IMR-90 (cell line): ENCODE measurements around the gene LRRC4C. TPM values are rescaled to one million over a fixed set of nuclear protein-coding genes. Genes with fewer than 3 reads are reported as not detected.

Experiments used
- ATAC-seq: fragments of 200-7000 bp; cut with Tn5 transposase; 2 replicates; pipeline ENCODE4 v1.9.1; 2020; ENCODE audit warnings: low read depth, mild to moderate bottlenecking, moderate library complexity
- BruUV-seq: library from RNA; stranded (reverse); fragments of 400-500 nt; replicated peaks from 2 replicates; lab custom pipeline; 2021; lab: Mats Ljungman, UMichigan
- CTCF ChIA-PET: fragments of 300-600 bp; formaldehyde crosslinking; extraction: SDS; loops from one replicate; lab custom pipeline; 2021; ENCODE audit warnings: antibody characterized with exemption; lab: Yijun Ruan, JAX
- POLR2A ChIA-PET: fragments of 300-600 bp; sonication (Branson Sonifier 250); formaldehyde crosslinking; loops from one replicate; lab custom pipeline; 2022; ENCODE audit warnings: antibody characterized with exemption; ENCODE audit not compliant: unreplicated experiment; lab: Charles Lee
- DNase-seq: peaks from one replicate; pipeline ENCODE4 v3.0.0; 2013
- H2AFZ ChIP-seq: replicated peaks from 2 replicates; pipeline ENCODE3; 2013; ENCODE audit warnings: low read length, mild to moderate bottlenecking; ENCODE audit not compliant: poor library complexity
- H2AK5ac ChIP-seq: 2 replicates; pipeline ENCODE4 v1.6.1; 2013; ENCODE audit warnings: low read depth, low read length, inconsistent platforms
- H2AK9ac ChIP-seq: replicated peaks from 2 replicates; pipeline ENCODE3; 2013; ENCODE audit warnings: mild to moderate bottlenecking, low read depth, low read length, moderate library complexity; ENCODE audit not compliant: poor library complexity
- H2BK120ac ChIP-seq: 2 replicates; pipeline ENCODE4 v1.6.1; 2013; ENCODE audit warnings: low read depth, low read length, inconsistent platforms
- H2BK15ac ChIP-seq: 3 replicates; pipeline ENCODE4 v1.6.1; 2013; ENCODE audit warnings: low read depth, low read length, inconsistent platforms
- H2BK20ac ChIP-seq: 2 replicates; pipeline ENCODE4 v1.6.1; 2013; ENCODE audit warnings: low read depth, mild to moderate bottlenecking, inconsistent platforms, low read length, moderate library complexity
- H2BK5ac ChIP-seq: 2 replicates; pipeline ENCODE4 v1.6.1; 2013; ENCODE audit warnings: mild to moderate bottlenecking, low read depth, low read length, inconsistent platforms; ENCODE audit not compliant: poor library complexity, severe bottlenecking
- H3K14ac ChIP-seq: replicated peaks from 2 replicates; pipeline ENCODE4 v1.6.1; 2013; ENCODE audit warnings: low read depth, low read length, inconsistent platforms
- H3K18ac ChIP-seq: 2 replicates; pipeline ENCODE4 v1.6.1; 2013; ENCODE audit warnings: low read depth, low read length, control low read depth
- H3K23ac ChIP-seq: 2 replicates; pipeline ENCODE4 v1.6.1; 2013; ENCODE audit warnings: low read depth, low read length, inconsistent platforms
- H3K27ac ChIP-seq: 2 replicates; pipeline ENCODE4 v1.5.1; 2013; ENCODE audit warnings: mild to moderate bottlenecking, control low read depth, low read length; ENCODE audit not compliant: insufficient read depth
- H3K27me3 ChIP-seq: 2 replicates; pipeline ENCODE4 v1.6.1; 2013; ENCODE audit warnings: low read length; ENCODE audit not compliant: control insufficient read depth, insufficient read depth
- H3K36me3 ChIP-seq: 2 replicates; pipeline ENCODE4 v1.6.1; 2013; ENCODE audit warnings: low read length, mixed read lengths; ENCODE audit not compliant: control insufficient read depth, insufficient read depth
- H3K4ac ChIP-seq: 2 replicates; pipeline ENCODE4 v1.6.1; 2013; ENCODE audit warnings: low read depth, low read length, inconsistent platforms
- H3K4me1 ChIP-seq: 2 replicates; pipeline ENCODE4 v1.6.1; 2013; ENCODE audit warnings: low read length, mixed read lengths; ENCODE audit not compliant: control insufficient read depth, insufficient read depth
- H3K4me2 ChIP-seq: 2 replicates; pipeline ENCODE4 v1.6.1; 2013; ENCODE audit warnings: low read depth, mild to moderate bottlenecking, control low read depth, low read length, moderate library complexity
- H3K4me3 ChIP-seq: 2 replicates; pipeline ENCODE4 v1.5.1; 2013; ENCODE audit warnings: low read depth, mild to moderate bottlenecking, control low read depth, low read length, moderate library complexity; ENCODE audit not compliant: insufficient read depth
- H3K56ac ChIP-seq: 2 replicates; pipeline ENCODE4 v1.6.1; 2013; ENCODE audit warnings: low read length, inconsistent platforms; ENCODE audit not compliant: insufficient read depth; ENCODE audit errors: extremely low read depth
- H3K79me1 ChIP-seq, 2 experiments: 2 replicates each; pipeline ENCODE4 v1.6.1; 2013; ENCODE audit warnings: low read length in 2 of 2, inconsistent platforms in 1 of 2, low read depth in 1 of 2
- H3K9ac ChIP-seq: 2 replicates; pipeline ENCODE4 v1.6.1; 2013; ENCODE audit warnings: low read depth, low read length, control low read depth
- H3K9me1 ChIP-seq: 2 replicates; pipeline ENCODE4 v1.6.1; 2013; ENCODE audit warnings: low read length, inconsistent platforms; ENCODE audit not compliant: insufficient read depth
- H3K9me3 ChIP-seq: 2 replicates; pipeline ENCODE4 v1.6.1; 2013; ENCODE audit warnings: low read length; ENCODE audit not compliant: control insufficient read depth, insufficient read depth
- H4K20me1 ChIP-seq: 2 replicates; pipeline ENCODE4 v1.6.1; 2013; ENCODE audit warnings: low read length, inconsistent platforms; ENCODE audit not compliant: insufficient read depth
- H4K5ac ChIP-seq: 2 replicates; pipeline ENCODE4 v1.6.1; 2013; ENCODE audit warnings: mild to moderate bottlenecking, low read depth, low read length, control low read depth
- H4K8ac ChIP-seq, 2 experiments: 2 replicates each; pipeline ENCODE4 v1.6.1; 2013; ENCODE audit warnings: low read depth in 2 of 2, low read length in 2 of 2, control low read depth in 1 of 2, inconsistent platforms in 1 of 2
- H4K91ac ChIP-seq: 2 replicates; pipeline ENCODE4 v1.6.1; 2013; ENCODE audit warnings: low read depth, low read length, inconsistent platforms; ENCODE audit not compliant: insufficient read depth
- POLR2A ChIP-seq: IDR thresholded peaks from 2 replicates; pipeline ENCODE4 v1.6.1; 2012; ENCODE audit warnings: mild to moderate bottlenecking, low read depth, low read length
- WGBS, 2 experiments: methylation state at CpG; one replicate each; pipeline versions ENCODE4 v1.1.5 to v1.1.7; 2013; ENCODE audit warnings: missing lambda C conversion rate in 2 of 2; ENCODE audit not compliant: insufficient read length in 1 of 2; ENCODE audit errors: extremely low coverage in 2 of 2; 5-methylcytosine and 5-hydroxymethylcytosine counted together
- dilution Hi-C: fragments of 300-500 bp; cut with HindIII; formaldehyde crosslinking; loops from one replicate; pipeline ENCODE4 v1.14.3; 2018; ENCODE audit warnings: low sequenced_read_pairs; ENCODE audit not compliant: unreplicated experiment
- in situ Hi-C: fragments of 300-500 bp; cut with MboI; formaldehyde crosslinking; loops from 3 replicates; pipeline ENCODE4 v1.14.3; 2019; ENCODE audit warnings: low sequenced_read_pairs, inconsistent platforms, mixed read lengths
- intact Hi-C: fragments of 100-400 bp; cut with micrococcal nuclease; formaldehyde crosslinking; loops from 2 replicates; pipeline ENCODE4 v1.10.0; 2022
- microRNA-seq, 2 experiments: library from miRNA; stranded (forward) in 1 of 2; unstranded in 1 of 2; fragments of 10-50 nt in 1 of 2; fragments of <30 nt in 1 of 2; gene quantifications in 1 of 2; microRNA quantifications in 1 of 2; one replicate each; pipeline versions ENCODE3 to v1.1.0; 2013 to 2020; ENCODE audit not compliant: insufficient read depth in 1 of 2, insufficient read length in 1 of 2, unreplicated experiment in 1 of 2
- polyA plus RNA-seq, 3 experiments: library from polyadenylated mRNA; depleted of rRNA; stranded (reverse); fragments of >200 nt; gene quantifications; 2 replicates each; pipeline ENCODE4 v1.2.3, GENCODE V29; 2012; ENCODE audit warnings: low replicate concordance in 1 of 3
- small RNA-seq, 5 experiments: library from RNA; depleted of rRNA; stranded (forward); fragments of <200 nt; gene quantifications; one replicate each; pipeline ENCODE3, GENCODE V24; 2012
- total RNA-seq: library from RNA; depleted of rRNA; stranded (reverse); fragments of >200 nt; gene quantifications from 2 replicates; pipeline ENCODE4 v1.2.3, GENCODE V29; 2012
- TF ChIP-seq, protein P1 (sequence below): fragments of 150-350 bp; IDR thresholded peaks from 2 replicates; pipeline ENCODE4 v1.6.1; 2017; ENCODE audit warnings: mild to moderate bottlenecking, antibody characterized with exemption, low read length, low read depth

Gene LRRC4C
- total and polyA plus RNA-seq, 2 of the 4 experiments (the other 2 are of a cell fraction) = under 0.01 to 0.03 TPM

DNA sequence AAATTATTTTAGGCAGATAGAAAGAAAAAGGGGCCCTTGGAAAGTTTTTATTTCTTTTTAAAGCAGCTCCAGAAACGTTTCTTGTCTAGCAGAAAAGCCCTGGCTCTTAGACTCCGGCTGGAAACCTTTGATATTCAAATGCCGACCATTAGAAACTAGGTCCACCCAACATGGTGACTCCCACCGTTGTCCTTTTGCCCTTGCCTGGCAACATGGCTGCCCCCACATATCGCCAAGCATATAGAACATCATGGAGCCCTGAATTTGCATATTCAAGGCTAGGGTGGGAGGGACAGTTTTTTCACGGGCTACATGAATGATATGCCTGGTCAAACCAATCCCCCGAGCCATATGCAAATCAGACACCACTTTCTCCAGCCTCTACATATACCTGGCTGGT lies 1379.0 kb downstream of the LRRC4C start:
- in situ Hi-C loops = no loop called here

More for the DNA sequence above, 1379.0 kb downstream of the LRRC4C start:
- H3K18ac ChIP-seq = no peak overlapping the region
- H3K56ac ChIP-seq = no peak overlapping the region
- no peak overlapping the region for H2AK9ac ChIP-seq
- no peak overlapping the region for H3K27ac ChIP-seq
- no peak overlapping the region for H3K4ac ChIP-seq
- no peak overlapping the region for H2BK15ac ChIP-seq
- peaks cover 11% of the 10 kb centered on the region for H3K9me3 ChIP-seq
- WGBS, 2 experiments = 33% methylated on average over 2 of the region's 7 CpGs; no CpG with 5 or more reads in 1 of the 2 experiments
- no peak overlapping the region for H4K5ac ChIP-seq
- no peaks in the 10 kb centered on the region for H3K36me3 ChIP-seq
- dilution Hi-C loops (no loop called here), intact Hi-C loops (no loop called here)
- no peak overlapping the region for H2AK5ac ChIP-seq
- no TSS peak for BruUV-seq
- H3K4me3 ChIP-seq = no peak overlapping the region
- DNase-seq = no peak
- no peak overlapping the region for H4K91ac ChIP-seq
- ATAC-seq = no peak
- no peaks in the 10 kb centered on the region for H3K4me1 ChIP-seq
- no peaks in the 10 kb centered on the region for H3K27me3 ChIP-seq
- TF ChIP-seq, protein P1, sequence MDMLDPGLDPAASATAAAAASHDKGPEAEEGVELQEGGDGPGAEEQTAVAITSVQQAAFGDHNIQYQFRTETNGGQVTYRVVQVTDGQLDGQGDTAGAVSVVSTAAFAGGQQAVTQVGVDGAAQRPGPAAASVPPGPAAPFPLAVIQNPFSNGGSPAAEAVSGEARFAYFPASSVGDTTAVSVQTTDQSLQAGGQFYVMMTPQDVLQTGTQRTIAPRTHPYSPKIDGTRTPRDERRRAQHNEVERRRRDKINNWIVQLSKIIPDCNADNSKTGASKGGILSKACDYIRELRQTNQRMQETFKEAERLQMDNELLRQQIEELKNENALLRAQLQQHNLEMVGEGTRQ = no peak
- TF ChIP-seq POLR2A = no peak
- no peaks in the 10 kb centered on the region for H3K9me1 ChIP-seq
- H3K14ac ChIP-seq = no peak overlapping the region
- H2AFZ ChIP-seq = no peak overlapping the region
- no peak overlapping the region for H2BK5ac ChIP-seq
- H3K9ac ChIP-seq = no peak overlapping the region
- H4K20me1 ChIP-seq = no peaks in the 10 kb centered on the region
- POLR2A ChIA-PET = no interaction called here
- H3K79me1 ChIP-seq = no peaks in the 10 kb centered on the region
- H2BK120ac ChIP-seq = no peak overlapping the region
- H2BK20ac ChIP-seq = no peak overlapping the region
- CTCF ChIA-PET = no interaction called here
- no peak overlapping the region for H3K23ac ChIP-seq
- H3K4me2 ChIP-seq = no peak overlapping the region
- no peak overlapping the region for H4K8ac ChIP-seq

Small RNAs within 50 kb of the gene (microRNA-seq; reads per million reads assigned to microRNA genes)
- gene RF00019 (ENCODE audit: insufficient read depth, insufficient read length) = not detected
- gene RNU6-365P (ENCODE audit: insufficient read depth, insufficient read length) = not detected

Small RNAs within 50 kb of the gene (small RNA-seq; reads per million reads assigned to genes)
- 0 reads per million in 5 experiments for gene RF00019
- gene RNU6-365P = 0 reads per million in 5 experiments
